ENCODE results near the gene NAALAD2.
"Not testable (repeated sequence)": the region's sequence is repeated elsewhere in the genome, so short reads cannot be mapped to it uniquely, and the experiment has no call there.

Gene NAALAD2

GRCh38 chr11:90134478-90135003 lies at the start of gene NAALAD2:
TSS of gene NAALAD2 (plus strand) at chr11:90134663. CDS start at chr11:90134759, 96 bp downstream.
- DNase-seq = no peak

- not testable (repeated sequence) for DNase-seq
Observed at GRCh38 chr11:90085650-90086049, 48.8 kb upstream of the NAALAD2 start, which contains the start of gene UBTFL1. TSS of gene UBTFL1 (plus strand) at chr11:90085950. CDS start at chr11:90085950, 0 bp downstream.

- not testable (repeated sequence) for DNase-seq
Observed at GRCh38 chr11:90088731-90089130, 45.7 kb upstream of the NAALAD2 start.

- not testable (repeated sequence) for DNase-seq
Observed at GRCh38 chr11:90095230-90095924, 39.1 kb upstream of the NAALAD2 start.

- DNase-seq = not testable (repeated sequence)
Observed at GRCh38 chr11:90098261-90098660, 36.2 kb upstream of the NAALAD2 start.

GRCh38 chr11:90100431-90100830 lies 34.0 kb upstream of the NAALAD2 start:
- DNase-seq = no peak

GRCh38 chr11:90113541-90113940 lies 20.9 kb upstream of the NAALAD2 start:
- no peak for DNase-seq

GRCh38 chr11:90120191-90120590 lies 14.3 kb upstream of the NAALAD2 start:
- DNase-seq = no peak

- no peak for DNase-seq
Observed at GRCh38 chr11:90124371-90124770, 10.1 kb upstream of the NAALAD2 start.

GRCh38 chr11:90124946-90125345 lies 9.5 kb upstream of the NAALAD2 start:
- no peak for DNase-seq

- no peak for DNase-seq
Observed at GRCh38 chr11:90133560-90134477, 644 bp upstream of the NAALAD2 start.

- DNase-seq = no peak
Observed at GRCh38 chr11:90135016-90135415, 553 bp downstream of the NAALAD2 start.

GRCh38 chr11:90148900-90149299 lies 14.4 kb downstream of the NAALAD2 start:
- no peak for DNase-seq

GRCh38 chr11:90166982-90167573 lies 32.6 kb downstream of the NAALAD2 start:
- DNase-seq = not testable (repeated sequence)

GRCh38 chr11:90167704-90168103 lies 33.2 kb downstream of the NAALAD2 start:
- DNase-seq = not testable (repeated sequence)

GRCh38 chr11:90168571-90168970 lies 34.1 kb downstream of the NAALAD2 start:
- no peak for DNase-seq

GRCh38 chr11:90171359-90171758 lies 36.9 kb downstream of the NAALAD2 start:
- no peak for DNase-seq

GRCh38 chr11:90176069-90176468 lies 41.6 kb downstream of the NAALAD2 start:
- DNase-seq = no peak

- DNase-seq = no peak
Observed at GRCh38 chr11:90178751-90179150, 44.3 kb downstream of the NAALAD2 start.

- no peak for DNase-seq
Observed at GRCh38 chr11:90179923-90180322, 45.5 kb downstream of the NAALAD2 start.

GRCh38 chr11:90187839-90188238 lies 53.4 kb downstream of the NAALAD2 start:
- no peak for DNase-seq

GRCh38 chr11:90189011-90189410 lies 54.5 kb downstream of the NAALAD2 start:
- DNase-seq = no peak

Measured in NCI-H1092 treated with DMSO at 0.1 percent for 48 hours (cell line).